GM12864 (cell line): ENCODE data around the gene KIF16B.

Experiments used
- DNase-seq: peaks from one replicate; pipeline ENCODE4 v3.0.0-alpha.2; 2011; ENCODE audit warnings: low read depth
- H3K4me3 ChIP-seq: 2 replicates; pipeline ENCODE4 v1.5.1; 2011; ENCODE audit warnings: mild to moderate bottlenecking, low read depth, low read length, control low read depth
- TF ChIP-seq, protein P1 (sequence below): IDR thresholded peaks from 2 replicates; pipeline ENCODE4 v1.5.1; 2011; ENCODE audit warnings: low read depth, mild to moderate bottlenecking, moderate library complexity, low read length, control low read depth, inconsistent platforms; ENCODE audit errors: missing control alignments

Gene KIF16B

GRCh38 chr20:16544949-16545348 is 28.3 kb downstream of the KIF16B start:
- no peak for DNase-seq
- TF ChIP-seq, protein P1, sequence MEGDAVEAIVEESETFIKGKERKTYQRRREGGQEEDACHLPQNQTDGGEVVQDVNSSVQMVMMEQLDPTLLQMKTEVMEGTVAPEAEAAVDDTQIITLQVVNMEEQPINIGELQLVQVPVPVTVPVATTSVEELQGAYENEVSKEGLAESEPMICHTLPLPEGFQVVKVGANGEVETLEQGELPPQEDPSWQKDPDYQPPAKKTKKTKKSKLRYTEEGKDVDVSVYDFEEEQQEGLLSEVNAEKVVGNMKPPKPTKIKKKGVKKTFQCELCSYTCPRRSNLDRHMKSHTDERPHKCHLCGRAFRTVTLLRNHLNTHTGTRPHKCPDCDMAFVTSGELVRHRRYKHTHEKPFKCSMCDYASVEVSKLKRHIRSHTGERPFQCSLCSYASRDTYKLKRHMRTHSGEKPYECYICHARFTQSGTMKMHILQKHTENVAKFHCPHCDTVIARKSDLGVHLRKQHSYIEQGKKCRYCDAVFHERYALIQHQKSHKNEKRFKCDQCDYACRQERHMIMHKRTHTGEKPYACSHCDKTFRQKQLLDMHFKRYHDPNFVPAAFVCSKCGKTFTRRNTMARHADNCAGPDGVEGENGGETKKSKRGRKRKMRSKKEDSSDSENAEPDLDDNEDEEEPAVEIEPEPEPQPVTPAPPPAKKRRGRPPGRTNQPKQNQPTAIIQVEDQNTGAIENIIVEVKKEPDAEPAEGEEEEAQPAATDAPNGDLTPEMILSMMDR: no peak
- no peak overlapping the region for H3K4me3 ChIP-seq

DNA sequence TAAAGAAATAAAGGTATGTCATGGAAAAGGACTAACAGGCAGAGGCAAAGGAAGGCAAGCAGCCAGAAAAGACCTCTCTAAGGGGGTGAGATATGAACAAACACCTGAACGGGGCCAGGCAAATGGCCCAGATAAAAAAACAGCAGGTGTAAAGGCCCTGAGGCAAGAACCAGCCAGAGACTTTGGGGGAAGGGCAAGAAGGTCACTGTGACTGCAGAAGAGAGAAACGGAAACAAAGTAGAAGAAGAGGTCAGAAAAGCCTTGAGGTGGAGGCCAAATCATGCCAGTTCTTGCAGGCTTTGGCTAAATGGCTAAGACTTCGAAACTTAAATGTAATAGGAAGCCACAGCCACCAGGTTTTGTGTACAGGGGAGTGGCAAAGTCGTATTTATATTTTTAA is 30.8 kb downstream of the KIF16B start:
- TF ChIP-seq, protein P1: no peak
- no peak for DNase-seq
- no peak overlapping the region for H3K4me3 ChIP-seq

DNA sequence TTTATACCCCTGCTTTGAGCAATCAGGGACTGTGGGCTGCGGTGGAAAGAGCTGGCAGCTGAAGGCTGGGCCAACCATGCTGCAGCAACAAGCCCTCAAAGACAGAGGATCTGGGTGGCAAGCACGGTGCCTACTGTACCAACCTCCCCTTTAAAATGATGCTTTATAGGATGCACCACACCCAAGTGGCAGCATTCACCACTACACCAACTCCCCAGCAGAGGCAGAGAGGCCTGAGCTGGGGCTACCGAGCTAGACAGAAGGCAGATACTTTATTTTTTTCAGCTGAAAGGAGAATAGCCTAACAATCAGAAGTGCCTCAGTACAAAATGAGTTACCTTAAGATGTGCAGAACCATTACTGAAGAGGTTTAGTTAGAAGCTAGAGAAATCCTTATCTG is 31.4 kb downstream of the KIF16B start:
- no peak overlapping the region for H3K4me3 ChIP-seq
- TF ChIP-seq, protein P1: no peak
- no peak for DNase-seq

DNA sequence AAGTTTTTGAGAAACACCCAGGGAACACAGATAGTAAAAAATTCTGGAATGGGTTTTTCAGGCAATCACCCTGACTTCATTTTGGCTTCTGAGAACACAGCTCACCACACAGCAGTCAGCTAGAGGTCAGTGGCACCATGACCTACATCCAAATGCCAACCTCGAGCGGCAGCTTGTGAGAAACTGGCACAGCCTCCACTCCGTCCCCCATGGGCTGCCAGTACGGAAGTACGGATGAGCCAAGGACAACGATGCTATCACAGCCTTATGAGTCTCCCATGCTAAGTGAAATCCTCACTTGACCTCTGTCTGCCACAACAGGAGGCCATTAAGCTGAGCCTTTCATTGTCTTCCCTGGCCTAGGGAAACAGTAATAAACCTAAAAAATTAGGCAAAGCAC is 32.0 kb downstream of the KIF16B start:
- DNase-seq: no peak
- TF ChIP-seq, protein P1: no peak
- no peak overlapping the region for H3K4me3 ChIP-seq

DNA sequence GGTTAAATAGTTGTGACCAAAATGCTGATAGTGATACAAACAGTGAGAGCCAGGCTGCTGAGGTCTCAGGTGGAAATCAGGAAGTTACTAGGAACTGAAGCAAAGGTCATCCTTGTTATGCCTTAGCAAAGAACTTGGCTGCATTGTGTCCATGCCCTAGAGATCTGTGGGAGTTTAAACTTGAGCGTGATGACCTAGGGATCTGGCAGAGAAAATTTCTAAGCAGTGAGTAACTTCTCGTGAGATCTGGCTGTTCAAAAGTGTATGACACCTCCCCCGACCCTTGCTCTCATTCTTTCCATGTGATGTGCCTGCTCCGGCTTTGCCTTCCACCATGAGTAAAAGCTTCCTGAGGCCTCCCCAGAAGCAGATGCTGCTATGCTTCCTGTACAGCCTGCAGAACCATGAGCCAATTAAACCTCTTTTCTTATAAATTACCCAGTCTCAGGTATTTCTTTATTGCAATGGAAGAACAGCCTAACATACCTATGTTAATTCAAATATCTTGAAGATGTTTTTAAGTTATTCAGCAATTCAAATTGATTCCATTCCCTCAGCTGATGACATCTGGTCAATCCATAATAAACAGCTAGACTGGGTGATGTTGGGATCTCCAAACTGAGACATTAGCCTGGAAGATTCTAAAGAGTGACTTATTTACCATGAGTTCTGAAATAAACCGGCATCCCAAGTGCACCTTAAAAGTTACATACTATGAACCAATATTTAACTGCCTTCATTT is 33.8 kb downstream of the KIF16B start:
- TF ChIP-seq, protein P1: no peak

GRCh38 chr20:16538779-16539178 is 34.5 kb downstream of the KIF16B start:
- H3K4me3 ChIP-seq: no peak overlapping the region
- no peak for DNase-seq
- TF ChIP-seq, protein P1: no peak

More for the DNA sequence above, 33.8 kb downstream of the KIF16B start:
- H3K4me3 ChIP-seq: no peak overlapping the region
- no peak for DNase-seq

GRCh38 chr20:16537918-16538317 is 35.3 kb downstream of the KIF16B start:
- no peak for DNase-seq
- H3K4me3 ChIP-seq: no peak overlapping the region
- TF ChIP-seq, protein P1: no peak
